ENCODE results near the gene LAG3. TPM values are rescaled to one million over a fixed set of nuclear protein-coding genes. Genes with fewer than 3 reads are reported as not detected.
A peak's percentile ranks its signal among the peaks of the same experiment; 100 is the strongest.

LAG3 gene
- total RNA-seq, 1 experiment from 2014 or later = 2.2 TPM

GRCh38 chr12:6775185-6776174, 3.2 kb downstream of the LAG3 start:
- no peak overlapping the region for H2AFZ ChIP-seq (ENCODE audit: low read length)
- H2BK120ac ChIP-seq (ENCODE audit: low read depth, low read length, poor library complexity, severe bottlenecking) = no peak overlapping the region
- no peak overlapping the region for H2BK20ac ChIP-seq (ENCODE audit: low read depth, low read length, poor library complexity, severe bottlenecking)
- no peak overlapping the region for H3K4ac ChIP-seq (ENCODE audit: low read depth, low read length)
- TF ChIP-seq CTCF (conservative IDR thresholded peaks at IDR 0.05) = no peak
- peaks cover 49 to 66% of the 10 kb centered on the region in 2 experiments for H3K4me1 Mint-ChIP-seq
- no peak overlapping the region for H3K27ac ChIP-seq (ENCODE audit: insufficient read length, low read depth, low read length)
- H2AK5ac ChIP-seq (ENCODE audit: insufficient read length, low read length) = no peak overlapping the region
- no peaks in the 10 kb centered on the region for H3K9me3 ChIP-seq (ENCODE audit: control insufficient read depth, low read depth, low read length)
- no CpG with 5 or more reads among the region's 16 CpGs for WGBS (ENCODE audit: extremely low coverage, insufficient read length, low lambda C conversion rate)
- H2BK15ac ChIP-seq (ENCODE audit: low read depth, low read length) = no peak overlapping the region
- no peaks in the 10 kb centered on the region for H3K79me2 ChIP-seq (ENCODE audit: insufficient read depth, low read length)
- H3K4me2 ChIP-seq (ENCODE audit: insufficient read depth, insufficient read length, low read length) = no peak overlapping the region
- H3K27me3 Mint-ChIP-seq (ENCODE audit: low read depth) = peaks cover 47% of the 10 kb centered on the region
- H2BK5ac ChIP-seq (ENCODE audit: insufficient read length, low read length) = no peak overlapping the region
- no peak overlapping the region for H3T11ph ChIP-seq (ENCODE audit: low read length)
- no peak overlapping the region for H3K56ac ChIP-seq (ENCODE audit: insufficient read length, low read depth, low read length)
- peak overlapping the region in 1 of 2 experiments; percentile 2; a peak in 1 of 5 replicates for H3K4me3 Mint-ChIP-seq
- no peak overlapping the region for H4K91ac ChIP-seq (ENCODE audit: insufficient read length, low read depth, low read length)
- H3K23me2 ChIP-seq (ENCODE audit: insufficient read length, low read depth, low read length, poor library complexity, severe bottlenecking) = peaks cover 19% of the 10 kb centered on the region
- H3K9me3 Mint-ChIP-seq = peaks cover 0 to 3% of the 10 kb centered on the region in 2 experiments; a peak in 2 of 5 replicates
- peaks cover 5% of the 10 kb centered on the region; the same call in 1 of the 2 replicates for H3K27me3 ChIP-seq (ENCODE audit: insufficient read depth, low read length)
- H3K14ac ChIP-seq (ENCODE audit: insufficient read depth, low read length) = no peak overlapping the region
- H3K9ac ChIP-seq (ENCODE audit: extremely low read depth, insufficient read length, low read length) = no peak overlapping the region
- peaks cover 14 to 36% (median 35%) of the 10 kb centered on the region in 3 experiments for H3K36me3 Mint-ChIP-seq (ENCODE audit: insufficient read depth in 1 of 3, low read depth in 3 of 3)
- no peak overlapping the region for H4K8ac ChIP-seq (replicated peaks; ENCODE audit: insufficient read length, low read depth, low read length)
- H4K20me1 ChIP-seq (ENCODE audit: control insufficient read depth, insufficient read depth, insufficient read length) = no peaks in the 10 kb centered on the region
- no peaks in the 10 kb centered on the region; the same call in 1 of the 2 replicates for H3K4me1 ChIP-seq (ENCODE audit: insufficient read depth, low read length)
- H3K27ac Mint-ChIP-seq = no peak overlapping the region; a peak in 1 of 7 replicates
- no peak overlapping the region for H4K5ac ChIP-seq (ENCODE audit: insufficient read length, low read depth, low read length)
- no peak overlapping the region for H2BK12ac ChIP-seq (ENCODE audit: insufficient read length, low read depth, low read length)
- H3K23ac ChIP-seq (ENCODE audit: insufficient read length, low read depth, low read length) = no peak overlapping the region
- no peak overlapping the region for H3K18ac ChIP-seq (ENCODE audit: insufficient read length, low read depth, low read length)
- no peaks in the 10 kb centered on the region for H3K79me1 ChIP-seq (ENCODE audit: insufficient read depth, low read depth, low read length, poor library complexity, severe bottlenecking)
- no peak for DNase-seq
